Stimulated activated CD4-positive, alpha-beta T cell treated with anti-CD3 and anti-CD28 coated beads, Interleukin-2, amount 100 ng/mL, for 4 hours (primary cell): Measurements from ENCODE around the gene TMPRSS5.

Source experiments
- DNase-seq: peaks from one replicate; pipeline ENCODE4 v3.0.0-alpha.2; 2020; ENCODE audit warnings: low read depth

TMPRSS5 gene

DNA sequence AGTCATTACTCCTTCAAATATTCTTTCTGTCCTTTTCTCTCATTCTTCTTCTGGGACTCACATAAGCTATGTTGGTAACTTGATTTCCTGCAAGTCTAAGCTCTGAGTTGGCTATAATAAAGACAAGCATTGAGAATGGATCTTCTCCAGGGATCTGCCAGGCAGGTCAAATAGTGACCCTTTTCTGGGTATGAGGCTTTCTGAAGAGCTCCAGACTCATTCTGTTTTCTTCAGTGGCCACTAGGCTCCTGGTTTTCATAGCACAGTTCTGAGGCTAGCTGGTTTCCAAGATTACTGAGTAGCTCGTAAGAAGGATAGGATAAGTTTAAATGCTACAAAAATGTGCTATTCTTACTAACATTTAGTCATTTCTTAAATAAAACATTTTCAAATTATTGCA is 38.3 kb downstream of the TMPRSS5 start:
- DNase-seq, result no peak

- DNase-seq, result no peak
Observed at GRCh38 chr11:113666584-113666983, 39.5 kb downstream of the TMPRSS5 start.

DNA sequence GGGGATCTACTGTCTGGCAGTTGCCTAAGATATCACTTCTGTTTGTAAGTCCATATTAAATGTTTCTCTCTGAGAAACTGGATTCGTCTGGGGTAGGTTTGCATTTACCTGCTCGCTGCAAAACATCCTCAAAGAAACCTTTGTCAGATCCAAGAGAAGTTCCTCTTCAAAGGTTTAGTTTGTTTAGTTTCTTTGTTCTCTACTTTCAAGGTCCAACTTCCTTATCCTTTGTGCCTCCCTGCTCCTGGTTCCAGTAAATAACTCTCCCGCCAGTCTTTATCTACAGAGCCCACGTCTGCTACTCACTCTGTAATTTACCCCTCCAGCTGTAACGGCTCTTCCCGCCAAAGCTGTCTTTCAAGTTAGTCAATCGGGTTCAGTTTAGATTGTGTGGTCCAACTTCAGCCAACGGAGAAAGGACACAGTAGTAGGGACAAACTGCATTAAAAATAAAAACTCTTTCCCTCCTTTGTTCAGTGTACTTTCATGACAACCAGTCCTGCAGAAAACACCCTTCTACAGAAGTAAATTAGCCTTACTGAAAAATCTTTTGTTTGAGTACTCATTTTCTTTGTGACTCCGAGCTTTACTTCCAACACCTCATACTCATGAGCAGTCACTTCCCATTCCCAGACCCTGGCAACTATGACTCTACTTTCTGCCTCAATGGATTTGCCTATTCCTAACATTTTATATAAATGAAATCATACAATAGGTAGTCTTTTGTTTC is 41.0 kb downstream of the TMPRSS5 start:
- DNase-seq, result no peak

DNA sequence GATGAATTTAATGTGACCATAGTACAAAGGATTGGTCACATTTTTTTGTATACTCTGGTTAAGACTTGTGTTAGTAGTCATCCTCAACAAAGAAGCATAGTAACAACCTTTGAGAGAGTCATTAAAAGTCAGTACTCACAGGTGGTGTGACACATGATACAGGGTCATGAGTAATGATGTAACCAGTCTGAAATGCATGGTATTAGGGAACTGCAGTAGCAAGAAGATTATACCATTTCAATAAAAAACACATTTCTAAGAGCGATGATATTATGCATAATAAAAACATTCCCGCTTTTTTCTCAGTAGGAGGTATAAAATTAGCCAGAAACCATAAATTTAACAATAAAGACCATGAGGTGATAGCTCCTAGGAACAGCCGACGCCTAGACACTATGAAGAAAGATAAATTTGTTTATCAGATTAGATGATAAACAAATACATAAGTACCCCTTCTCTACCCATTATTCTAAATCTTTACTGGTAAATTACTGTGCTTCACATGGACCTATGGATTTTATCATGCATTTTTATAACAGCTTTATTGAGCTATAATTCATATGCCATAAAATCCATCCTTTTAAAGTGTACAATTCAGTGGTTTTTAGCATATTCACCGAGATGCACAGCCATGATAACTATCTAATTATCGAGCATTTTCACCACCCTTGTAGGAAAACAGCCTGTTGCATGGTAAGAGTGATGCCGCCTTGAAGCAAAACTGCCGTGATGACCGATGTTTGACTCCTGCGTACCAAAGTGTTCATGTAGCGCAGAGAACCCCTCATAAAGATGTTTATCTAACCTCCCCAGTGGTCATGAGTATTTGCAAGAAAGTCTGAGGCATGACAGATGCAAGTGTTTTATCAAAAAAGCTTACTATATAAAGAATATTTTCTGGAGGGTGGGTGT is 41.8 kb downstream of the TMPRSS5 start:
- DNase-seq, result no peak

GRCh38 chr11:113663567-113663966 is 42.5 kb downstream of the TMPRSS5 start:
- DNase-seq, result no peak

GRCh38 chr11:113655771-113656170 is 50.3 kb downstream of the TMPRSS5 start:
- no peak for DNase-seq

- no peak for DNase-seq
Observed at GRCh38 chr11:113651023-113651422, 55.1 kb downstream of the TMPRSS5 start.

DNA sequence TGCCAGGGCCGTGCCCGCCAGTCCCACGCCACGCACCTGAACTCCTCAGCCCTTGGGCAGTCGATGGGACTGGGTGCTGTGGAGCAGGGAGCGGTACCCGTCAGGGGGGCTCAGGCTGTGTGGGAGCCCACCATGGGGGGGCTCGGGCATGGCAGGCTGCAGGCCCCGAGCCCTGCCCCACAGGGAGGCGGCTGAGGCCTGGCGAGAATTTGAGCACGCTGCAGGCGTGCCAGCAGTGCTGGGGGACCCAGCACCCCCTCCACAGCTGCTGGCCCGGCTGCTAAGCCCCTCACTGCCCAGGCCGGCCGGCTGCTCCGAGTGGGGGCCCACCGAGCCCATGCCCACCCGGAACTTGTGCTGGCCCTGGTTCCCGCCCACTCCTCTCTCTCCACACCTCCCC is 56.8 kb downstream of the TMPRSS5 start:
- DNase-seq, result no peak

DNA sequence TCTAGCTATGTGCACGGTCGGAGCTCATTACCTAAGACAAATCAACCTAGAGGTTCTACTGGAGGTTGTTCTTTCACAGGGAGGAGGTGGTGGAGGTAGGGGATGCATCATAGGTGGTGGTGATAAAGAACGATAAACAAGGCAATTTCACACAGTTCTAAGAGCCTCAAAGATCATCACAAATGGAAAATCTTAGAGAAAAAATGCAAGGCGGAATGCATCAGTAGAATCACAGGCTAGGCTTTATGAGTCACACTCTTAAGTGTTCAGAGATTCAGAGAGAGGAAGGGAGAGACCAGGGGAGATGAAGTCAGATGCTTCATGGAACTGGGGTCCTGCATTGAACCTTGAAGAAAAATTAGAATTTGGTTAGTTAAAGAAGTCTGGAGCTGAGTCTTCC is 58.3 kb downstream of the TMPRSS5 start:
- no peak for DNase-seq

DNA sequence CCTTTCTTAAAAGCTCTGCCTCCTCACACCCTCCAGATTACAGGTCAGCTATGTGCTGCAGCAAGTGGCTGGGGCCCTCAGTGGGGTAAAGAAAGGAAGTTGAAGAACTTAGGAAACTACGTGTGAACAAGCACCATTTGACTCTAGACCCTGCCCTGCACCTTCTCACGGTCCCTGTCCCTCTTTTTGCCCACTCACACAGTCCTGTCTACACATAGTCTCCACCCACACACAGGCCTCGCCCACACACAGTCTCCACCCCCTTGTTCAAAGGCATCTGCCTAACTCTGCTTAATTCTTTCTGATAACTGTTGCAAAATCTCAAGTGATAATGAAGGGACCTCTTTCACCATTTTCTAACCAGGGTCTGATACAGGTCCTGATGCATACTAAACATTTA is 59.0 kb downstream of the TMPRSS5 start:
- DNase-seq, result no peak

GRCh38 chr11:113645593-113646349 is 60.3 kb downstream of the TMPRSS5 start:
- no peak for DNase-seq

- DNase-seq, result no peak
Observed at GRCh38 chr11:113644605-113645004, 61.5 kb downstream of the TMPRSS5 start.

DNA sequence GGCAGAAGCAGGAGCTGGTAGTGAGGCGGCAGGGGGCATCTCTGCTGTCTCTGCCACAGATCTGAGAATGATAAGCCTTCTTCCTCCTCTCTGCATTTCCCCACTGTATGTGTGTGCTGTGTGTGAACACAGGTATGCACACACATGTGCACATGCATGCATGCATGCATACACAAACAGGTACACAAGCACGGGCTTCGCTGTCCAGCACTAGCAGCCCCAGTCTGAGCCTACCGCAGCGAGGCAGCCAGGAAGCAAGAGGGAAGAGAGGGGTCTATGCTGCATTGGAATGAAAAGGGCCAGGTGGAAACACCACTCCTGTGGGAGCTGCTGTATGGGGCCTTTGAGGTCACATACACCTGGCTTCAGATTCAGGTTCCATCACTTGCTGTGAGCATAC is 62.4 kb downstream of the TMPRSS5 start:
- no peak for DNase-seq

DNA sequence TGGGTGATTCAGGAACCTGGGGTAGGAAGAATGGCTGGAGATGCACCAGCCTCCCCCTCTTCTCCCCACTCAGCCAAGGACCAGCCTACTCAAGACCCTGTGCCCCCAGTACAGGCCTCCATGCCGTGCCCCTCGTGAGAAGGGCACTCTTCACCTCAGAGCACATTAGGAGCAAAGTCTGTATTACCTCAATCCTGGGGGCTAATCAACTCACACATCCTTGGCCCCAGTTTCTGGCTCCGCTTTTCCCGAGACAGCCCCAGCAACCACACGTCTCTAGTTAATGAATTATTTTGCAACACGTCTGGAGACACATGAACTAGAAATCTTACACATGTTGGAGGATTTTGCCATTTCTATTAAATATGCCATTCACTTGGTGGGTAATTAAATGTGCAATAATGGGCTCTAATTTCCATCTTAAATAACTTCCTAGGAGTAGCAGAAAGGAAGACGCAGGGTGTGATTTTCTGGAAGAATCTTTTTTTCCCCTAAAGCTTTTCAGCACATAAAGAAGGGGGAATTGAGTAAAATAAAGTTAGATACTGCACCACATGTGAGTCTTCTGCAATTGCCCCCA is 63.0 kb downstream of the TMPRSS5 start:
- DNase-seq, result no peak

DNA sequence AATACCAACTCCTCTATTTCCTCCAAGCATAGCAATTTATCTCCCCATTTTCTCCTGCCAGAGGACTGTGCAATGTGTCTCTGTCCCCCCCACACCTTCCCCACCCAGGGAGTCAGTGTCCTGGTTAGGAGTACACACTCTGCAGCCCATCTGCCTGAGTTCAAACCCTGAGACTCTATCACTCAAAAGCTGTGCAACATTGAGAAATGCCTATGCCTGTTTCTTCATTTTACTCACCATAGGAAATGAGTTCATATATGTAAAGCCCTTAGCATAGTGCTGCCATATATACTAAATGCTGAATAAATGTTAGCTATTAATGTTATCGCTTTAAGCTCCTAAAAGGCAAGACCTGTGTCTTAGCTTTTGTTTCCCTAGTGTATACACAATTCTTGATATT is 64.0 kb downstream of the TMPRSS5 start:
- DNase-seq, result no peak

DNA sequence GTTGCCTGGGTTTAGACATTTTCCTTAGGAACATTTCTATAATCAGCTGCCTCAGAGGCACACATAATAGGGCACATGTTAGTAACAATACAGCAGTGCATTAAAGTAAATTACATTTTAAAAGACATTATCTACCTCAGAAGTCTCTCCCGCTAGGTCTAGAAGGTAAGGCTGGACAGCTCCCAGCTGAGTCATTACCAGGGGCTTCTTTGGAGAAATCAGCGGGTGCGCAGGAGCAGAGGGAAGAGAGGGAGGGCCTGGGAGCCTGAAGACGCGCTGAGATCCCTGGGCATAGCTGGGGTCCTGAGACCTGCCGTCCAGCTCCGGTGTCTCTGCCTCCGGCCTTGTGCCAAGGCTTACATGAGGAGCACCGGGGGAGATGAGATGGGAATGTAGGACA is 67.7 kb downstream of the TMPRSS5 start:
- DNase-seq, result no peak

GRCh38 chr11:113637636-113638035 is 68.5 kb downstream of the TMPRSS5 start:
- no peak for DNase-seq
